CD4-positive, alpha-beta T cell treated with Interferon alpha-2 for 1 hour (primary cell): ENCODE data around the gene SRSF3.
"Not testable (repeated sequence)": the region's sequence is repeated elsewhere in the genome, so short reads cannot be mapped to it uniquely, and the experiment has no call there.

Experiments
- DNase-seq, 2 donors: peaks; one replicate each; pipeline ENCODE4 v3.0.0-alpha.2; 2020 to 2022

The SRSF3 gene

GRCh38 chr6:36576578-36576977, 17.6 kb upstream of the SRSF3 start:
- no peak for DNase-seq

GRCh38 chr6:36577301-36577700, 16.9 kb upstream of the SRSF3 start:
- no peak for DNase-seq

- no peak for DNase-seq
Measured at GRCh38 chr6:36578030-36578429, 16.1 kb upstream of the SRSF3 start.

GRCh38 chr6:36578431-36578830, 15.7 kb upstream of the SRSF3 start:
- DNase-seq, result no peak

- no peak for DNase-seq
Measured at GRCh38 chr6:36580184-36580526, 14.0 kb upstream of the SRSF3 start.

- no peak for DNase-seq
Measured at GRCh38 chr6:36581716-36582115, 12.4 kb upstream of the SRSF3 start.

GRCh38 chr6:36586606-36587005, 7.6 kb upstream of the SRSF3 start:
- DNase-seq, result no peak

GRCh38 chr6:36589025-36589400, 5.1 kb upstream of the SRSF3 start:
- DNase-seq, result not testable (repeated sequence)

GRCh38 chr6:36590237-36590636, 3.9 kb upstream of the SRSF3 start:
- DNase-seq, result no peak

- peak in 1 of 2 donors; percentile 43 for DNase-seq
Measured at GRCh38 chr6:36592221-36592655, 1.9 kb upstream of the SRSF3 start.

GRCh38 chr6:36593569-36594028, 563 bp upstream of the SRSF3 start:
- peak; percentile 42 to 64 for DNase-seq

- peak; percentile 22 to 55 for DNase-seq
Measured at GRCh38 chr6:36594816-36595643, 868 bp downstream of the SRSF3 start.

- DNase-seq, result peak in 1 of 2 donors; percentile 45
Measured at GRCh38 chr6:36596356-36596755, 2.2 kb downstream of the SRSF3 start.

- peak in 1 of 2 donors; percentile 15 for DNase-seq
Measured at GRCh38 chr6:36597775-36598174, 3.6 kb downstream of the SRSF3 start.

- DNase-seq, result peak in 1 of 2 donors; percentile 8
Measured at GRCh38 chr6:36598326-36598725, 4.2 kb downstream of the SRSF3 start.

- peak in 1 of 2 donors; percentile 13 for DNase-seq
Measured at GRCh38 chr6:36598739-36599318, 4.7 kb downstream of the SRSF3 start.

GRCh38 chr6:36599791-36600209, 5.6 kb downstream of the SRSF3 start:
- DNase-seq, result peak; percentile 58 to 76

GRCh38 chr6:36600564-36601146, 6.5 kb downstream of the SRSF3 start:
- DNase-seq, result peak in 1 of 2 donors; percentile 24

- DNase-seq, result peak in 1 of 2 donors; percentile 54
Measured at GRCh38 chr6:36601818-36602217, 7.7 kb downstream of the SRSF3 start.

- no peak for DNase-seq
Measured at GRCh38 chr6:36603222-36604089, 9.3 kb downstream of the SRSF3 start.

GRCh38 chr6:36604090-36605060, 10.2 kb downstream of the SRSF3 start:
- DNase-seq, result no peak

- DNase-seq, result no peak
Measured at GRCh38 chr6:36605143-36605542, 11.0 kb downstream of the SRSF3 start.
